Fibroblast of lung (primary cell): ENCODE measurements around the gene SPEN. TPM values are rescaled to one million over a fixed set of nuclear protein-coding genes. Genes with fewer than 3 reads are reported as not detected.

ENCODE experiments used
- DNase-seq, 2 donors: peaks; one replicate each; pipeline versions ENCODE4 v3.0.0 to v3.0.0-alpha.2; 2010; ENCODE audit warnings: low read depth in 2 of 2
- H2AFZ ChIP-seq: 2 replicates; pipeline ENCODE4 v1.5.1; 2012; ENCODE audit warnings: low read length, control low read depth, inconsistent platforms
- H3K27ac ChIP-seq: 2 replicates; pipeline ENCODE4 v1.5.1; 2011; ENCODE audit warnings: low read length, control low read depth; ENCODE audit not compliant: insufficient read depth
- H3K27me3 ChIP-seq: 2 replicates; pipeline ENCODE4 v1.5.1; 2011; ENCODE audit warnings: mild to moderate bottlenecking, low read length; ENCODE audit not compliant: control insufficient read depth, insufficient read depth
- H3K36me3 ChIP-seq: 2 replicates; pipeline ENCODE4 v1.5.1; 2011; ENCODE audit warnings: low read length; ENCODE audit not compliant: control insufficient read depth, insufficient read depth
- H3K4me1 ChIP-seq: 2 replicates; pipeline ENCODE4 v1.5.1; 2011; ENCODE audit warnings: low read length; ENCODE audit not compliant: control insufficient read depth, insufficient read depth; ENCODE audit errors: extremely low read depth
- H3K4me2 ChIP-seq: 2 replicates; pipeline ENCODE4 v1.5.1; 2011; ENCODE audit warnings: low read length, control low read depth; ENCODE audit not compliant: insufficient read depth; ENCODE audit errors: extremely low read depth
- H3K4me3 ChIP-seq, 4 experiments: fragments of 200-600 bp in 1 of 4; sonication (generic) in 1 of 4; replicated peaks in 1 of 4; 2 replicates each; pipeline ENCODE4 v1.5.1; 2011 to 2016; ENCODE audit warnings: low read length in 4 of 4, low read depth in 3 of 4, mild to moderate bottlenecking in 3 of 4, control low read depth in 2 of 4, inconsistent platforms in 1 of 4, mixed read lengths in 1 of 4; ENCODE audit not compliant: insufficient read depth in 1 of 4; ENCODE audit errors: control extremely low read depth in 1 of 4
- H3K79me2 ChIP-seq: 2 replicates; pipeline ENCODE4 v1.5.1; 2012; ENCODE audit warnings: mild to moderate bottlenecking, low read length, inconsistent platforms; ENCODE audit not compliant: control insufficient read depth, insufficient read depth
- H3K9ac ChIP-seq: 2 replicates; pipeline ENCODE4 v1.5.1; 2011; ENCODE audit warnings: mild to moderate bottlenecking, low read length, control low read depth; ENCODE audit not compliant: insufficient read depth
- H3K9me3 ChIP-seq: 2 replicates; pipeline ENCODE4 v1.5.1; 2012; ENCODE audit warnings: low read depth, low read length; ENCODE audit not compliant: control insufficient read depth, insufficient read depth
- H4K20me1 ChIP-seq: 2 replicates; pipeline ENCODE4 v1.5.1; 2011; ENCODE audit warnings: low read length; ENCODE audit not compliant: control insufficient read depth, insufficient read depth; ENCODE audit errors: extremely low read depth
- EZH2 ChIP-seq: IDR thresholded peaks from 2 replicates; pipeline ENCODE4 v1.5.1; 2012; ENCODE audit warnings: low read length, control low read depth, mild to moderate bottlenecking; ENCODE audit errors: missing control alignments
- polyA plus RNA-seq, 2 donors: library from polyadenylated mRNA; depleted of rRNA in 1 of 2; stranded (reverse) in 1 of 2; unstranded in 1 of 2; fragments of >200 nt; gene quantifications; 2 replicates each; pipeline ENCODE4 v1.2.1, GENCODE V29; 2011 to 2012; ENCODE audit warnings: missing spikeins in 1 of 2
- total RNA-seq: library from RNA; depleted of rRNA; stranded (reverse); fragments of >200 nt; gene quantifications from 2 replicates; pipeline ENCODE4 v1.2.1, GENCODE V29; 2014
- TF ChIP-seq, protein P1 (sequence below), 2 donors: IDR thresholded peaks in 1 of 2; conservative IDR thresholded peaks in 1 of 2; 1 replicate in 1 of 2; 2 replicates in 1 of 2; pipeline ENCODE4 v1.5.1; 2011 to 2012; ENCODE audit warnings: low read length in 2 of 2, control low read depth in 1 of 2, inconsistent platforms in 1 of 2, low read depth in 1 of 2, mild to moderate bottlenecking in 1 of 2

The SPEN gene
- total and polyA plus RNA-seq, 2 donors (not counting 1 experiment from before 2014, with no cell fraction given): 5.1 to 11.9 TPM

- Histone ChIP-seq H3K4me2 (no peak overlapping the region), H2AFZ (no peak overlapping the region), H3K9me3 (no peaks in the 10 kb centered on the region), H3K36me3 (peaks cover 16% of the 10 kb centered on the region), H3K4me3 (no peak overlapping the region), H3K79me2 (no peaks in the 10 kb centered on the region), H3K4me1 (peaks cover 7% of the 10 kb centered on the region), H3K9ac (no peak overlapping the region), H3K27ac (no peak overlapping the region), H4K20me1 (no peaks in the 10 kb centered on the region), H3K27me3 (no peaks in the 10 kb centered on the region)
- no peak for TF ChIP-seq EZH2
- TF ChIP-seq, protein P1, sequence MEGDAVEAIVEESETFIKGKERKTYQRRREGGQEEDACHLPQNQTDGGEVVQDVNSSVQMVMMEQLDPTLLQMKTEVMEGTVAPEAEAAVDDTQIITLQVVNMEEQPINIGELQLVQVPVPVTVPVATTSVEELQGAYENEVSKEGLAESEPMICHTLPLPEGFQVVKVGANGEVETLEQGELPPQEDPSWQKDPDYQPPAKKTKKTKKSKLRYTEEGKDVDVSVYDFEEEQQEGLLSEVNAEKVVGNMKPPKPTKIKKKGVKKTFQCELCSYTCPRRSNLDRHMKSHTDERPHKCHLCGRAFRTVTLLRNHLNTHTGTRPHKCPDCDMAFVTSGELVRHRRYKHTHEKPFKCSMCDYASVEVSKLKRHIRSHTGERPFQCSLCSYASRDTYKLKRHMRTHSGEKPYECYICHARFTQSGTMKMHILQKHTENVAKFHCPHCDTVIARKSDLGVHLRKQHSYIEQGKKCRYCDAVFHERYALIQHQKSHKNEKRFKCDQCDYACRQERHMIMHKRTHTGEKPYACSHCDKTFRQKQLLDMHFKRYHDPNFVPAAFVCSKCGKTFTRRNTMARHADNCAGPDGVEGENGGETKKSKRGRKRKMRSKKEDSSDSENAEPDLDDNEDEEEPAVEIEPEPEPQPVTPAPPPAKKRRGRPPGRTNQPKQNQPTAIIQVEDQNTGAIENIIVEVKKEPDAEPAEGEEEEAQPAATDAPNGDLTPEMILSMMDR (conservative IDR thresholded peaks at IDR 0.05 in 1 of 2, IDR thresholded peaks at IDR 0.05 in 1 of 2; ENCODE audit: low read depth in 1 of 2, low read length in 2 of 2): no peak
- no peak for DNase-seq
These were observed 87.8 kb downstream of the SPEN start for GRCh38 chr1:15935056-15935950.

- H3K27me3 ChIP-seq: no peaks in the 10 kb centered on the region
- H3K9me3 ChIP-seq: no peaks in the 10 kb centered on the region
- DNase-seq: no peak
- TF ChIP-seq EZH2: no peak
- TF ChIP-seq, protein P1 (conservative IDR thresholded peaks at IDR 0.05 in 1 of 2, IDR thresholded peaks at IDR 0.05 in 1 of 2; ENCODE audit: low read depth in 1 of 2, low read length in 2 of 2): no peak
- H3K4me1 ChIP-seq: peaks cover 7% of the 10 kb centered on the region
- H2AFZ ChIP-seq: no peak overlapping the region
- H3K79me2 ChIP-seq: no peaks in the 10 kb centered on the region
- H4K20me1 ChIP-seq: no peaks in the 10 kb centered on the region
- H3K4me2 ChIP-seq: no peak overlapping the region
- peaks cover 17% of the 10 kb centered on the region for H3K36me3 ChIP-seq
- no peak overlapping the region for H3K27ac ChIP-seq
- no peak overlapping the region for H3K4me3 ChIP-seq
- no peak overlapping the region for H3K9ac ChIP-seq
These were observed 88.5 kb downstream of the SPEN start for GRCh38 chr1:15936025-15936424.

GRCh38 chr1:15937146-15937545 is 89.6 kb downstream of the SPEN start:
- Histone ChIP-seq H3K4me3 (no peak overlapping the region), H3K4me2 (no peak overlapping the region), H4K20me1 (no peaks in the 10 kb centered on the region), H3K79me2 (no peaks in the 10 kb centered on the region), H3K9me3 (no peaks in the 10 kb centered on the region), H3K36me3 (peaks cover 27% of the 10 kb centered on the region), H2AFZ (no peak overlapping the region), H3K9ac (no peak overlapping the region), H3K27me3 (no peaks in the 10 kb centered on the region), H3K27ac (peak overlapping the region; percentile 0), H3K4me1 (peaks cover 7% of the 10 kb centered on the region)
- TF ChIP-seq, protein P1 (conservative IDR thresholded peaks at IDR 0.05 in 1 of 2, IDR thresholded peaks at IDR 0.05 in 1 of 2; ENCODE audit: low read depth in 1 of 2, low read length in 2 of 2): no peak
- no peak for TF ChIP-seq EZH2
- no peak for DNase-seq
